Fibroblast of lung (primary cell): Measurements from ENCODE around the gene MYH15.

ENCODE experiments used
- EZH2 ChIP-seq: IDR thresholded peaks from 2 replicates; pipeline ENCODE4 v1.5.1; 2012; ENCODE audit warnings: low read length, control low read depth, mild to moderate bottlenecking; ENCODE audit errors: missing control alignments
- TF ChIP-seq, protein P1 (sequence below), 2 donors: IDR thresholded peaks in 1 of 2; conservative IDR thresholded peaks in 1 of 2; 1 replicate in 1 of 2; 2 replicates in 1 of 2; pipeline ENCODE4 v1.5.1; 2011 to 2012; ENCODE audit warnings: low read length in 2 of 2, control low read depth in 1 of 2, inconsistent platforms in 1 of 2, low read depth in 1 of 2, mild to moderate bottlenecking in 1 of 2

DNA sequence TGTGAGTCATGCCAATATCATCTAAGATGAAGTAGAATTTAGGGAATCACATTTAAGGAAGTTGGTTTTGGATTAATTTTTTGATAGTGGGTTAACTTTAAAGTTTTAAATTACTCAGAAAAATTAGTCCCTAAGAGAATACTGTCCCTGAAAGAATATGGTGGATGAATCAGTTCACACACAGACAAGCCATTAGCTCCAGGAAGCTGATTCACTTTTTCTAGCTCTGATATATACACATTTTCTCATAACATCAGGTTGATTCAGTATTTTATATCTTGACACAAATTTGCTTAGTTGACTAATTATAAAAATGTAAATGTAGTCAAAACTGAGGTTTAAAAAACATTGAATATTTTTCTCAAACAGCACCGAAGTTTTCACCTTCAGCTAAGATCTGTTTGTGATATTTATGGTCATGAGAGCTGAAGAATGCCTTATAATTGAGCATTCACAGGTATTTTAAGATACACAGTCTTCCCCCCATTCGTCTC, 55.1 kb downstream of the MYH15 start:
- TF ChIP-seq, protein P1, sequence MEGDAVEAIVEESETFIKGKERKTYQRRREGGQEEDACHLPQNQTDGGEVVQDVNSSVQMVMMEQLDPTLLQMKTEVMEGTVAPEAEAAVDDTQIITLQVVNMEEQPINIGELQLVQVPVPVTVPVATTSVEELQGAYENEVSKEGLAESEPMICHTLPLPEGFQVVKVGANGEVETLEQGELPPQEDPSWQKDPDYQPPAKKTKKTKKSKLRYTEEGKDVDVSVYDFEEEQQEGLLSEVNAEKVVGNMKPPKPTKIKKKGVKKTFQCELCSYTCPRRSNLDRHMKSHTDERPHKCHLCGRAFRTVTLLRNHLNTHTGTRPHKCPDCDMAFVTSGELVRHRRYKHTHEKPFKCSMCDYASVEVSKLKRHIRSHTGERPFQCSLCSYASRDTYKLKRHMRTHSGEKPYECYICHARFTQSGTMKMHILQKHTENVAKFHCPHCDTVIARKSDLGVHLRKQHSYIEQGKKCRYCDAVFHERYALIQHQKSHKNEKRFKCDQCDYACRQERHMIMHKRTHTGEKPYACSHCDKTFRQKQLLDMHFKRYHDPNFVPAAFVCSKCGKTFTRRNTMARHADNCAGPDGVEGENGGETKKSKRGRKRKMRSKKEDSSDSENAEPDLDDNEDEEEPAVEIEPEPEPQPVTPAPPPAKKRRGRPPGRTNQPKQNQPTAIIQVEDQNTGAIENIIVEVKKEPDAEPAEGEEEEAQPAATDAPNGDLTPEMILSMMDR (conservative IDR thresholded peaks at IDR 0.05 in 1 of 2, IDR thresholded peaks at IDR 0.05 in 1 of 2; ENCODE audit: low read depth in 1 of 2, low read length in 2 of 2): no peak
- no peak for TF ChIP-seq EZH2
